HEK293T (cell line): ENCODE data around the gene GNG12.

Source experiments
- ARNT ChIP-seq: fragments of 450-650 bp; IDR thresholded peaks from 2 replicates; pipeline ENCODE4 v1.6.1; 2017; ENCODE audit warnings: mild to moderate bottlenecking
- BHLHE40 ChIP-seq: fragments of 450-650 bp; IDR thresholded peaks from 2 replicates; pipeline ENCODE4 v1.6.1; 2016; ENCODE audit warnings: mild to moderate bottlenecking, moderate library complexity, borderline replicate concordance
- CTBP1 ChIP-seq: fragments of 450-650 bp; IDR thresholded peaks from 2 replicates; pipeline ENCODE4 v1.6.1; 2016; ENCODE audit warnings: borderline replicate concordance
- ELF4 ChIP-seq: fragments of 450-650 bp; IDR thresholded peaks from 2 replicates; pipeline ENCODE4 v1.6.1; 2017; ENCODE audit warnings: antibody characterized with exemption
- FOXA1 ChIP-seq: fragments of 450-650 bp; IDR thresholded peaks from 2 replicates; pipeline ENCODE4 v1.6.1; 2016; ENCODE audit warnings: mild to moderate bottlenecking
- FOXK2 ChIP-seq: fragments of 450-650 bp; IDR thresholded peaks from 2 replicates; pipeline ENCODE4 v1.6.1; 2016; ENCODE audit warnings: mild to moderate bottlenecking
- FOXM1 ChIP-seq: fragments of 450-650 bp; IDR thresholded peaks from 2 replicates; pipeline ENCODE4 v1.6.1; 2017; ENCODE audit warnings: mild to moderate bottlenecking, borderline replicate concordance
- L3MBTL2 ChIP-seq: fragments of 450-650 bp; conservative IDR thresholded peaks from 2 replicates; pipeline ENCODE4 v1.6.1; 2016; ENCODE audit warnings: mild to moderate bottlenecking
- NFRKB ChIP-seq: fragments of 450-650 bp; IDR thresholded peaks from 2 replicates; pipeline ENCODE4 v1.6.1; 2016; ENCODE audit warnings: mild to moderate bottlenecking, moderate library complexity
- PKNOX1 ChIP-seq: fragments of 450-650 bp; IDR thresholded peaks from 2 replicates; pipeline ENCODE4 v1.6.1; 2016
- SP1 ChIP-seq: fragments of 450-650 bp; IDR thresholded peaks from 2 replicates; pipeline ENCODE4 v1.6.1; 2017
- TARDBP ChIP-seq: fragments of 450-650 bp; IDR thresholded peaks from 2 replicates; pipeline ENCODE4 v1.6.1; 2016
- ZNF384 ChIP-seq: fragments of 450-650 bp; IDR thresholded peaks from 2 replicates; pipeline ENCODE4 v1.6.1; 2016

GRCh38 chr1:67696708-67697107, 136.6 kb downstream of the GNG12 start:
- TF ChIP-seq L3MBTL2, result no peak
- no peak for TF ChIP-seq FOXA1
- TF ChIP-seq FOXM1, result no peak
- TF ChIP-seq FOXK2, result no peak
- TF ChIP-seq BHLHE40, result no peak
- no peak for TF ChIP-seq NFRKB
- no peak for TF ChIP-seq CTBP1
- no peak for TF ChIP-seq SP1
- no peak for TF ChIP-seq PKNOX1
- no peak for TF ChIP-seq ELF4
- TF ChIP-seq TARDBP, result no peak
- no peak for TF ChIP-seq ZNF384
- no peak for TF ChIP-seq ARNT
